ENCODE measurements around the gene MET. TPM values are rescaled to one million over a fixed set of nuclear protein-coding genes. Genes with fewer than 3 reads are reported as not detected.

Gene MET
- total RNA-seq, 2 experiments from 2014 or later, result 0.63 to 0.91 TPM

DNA sequence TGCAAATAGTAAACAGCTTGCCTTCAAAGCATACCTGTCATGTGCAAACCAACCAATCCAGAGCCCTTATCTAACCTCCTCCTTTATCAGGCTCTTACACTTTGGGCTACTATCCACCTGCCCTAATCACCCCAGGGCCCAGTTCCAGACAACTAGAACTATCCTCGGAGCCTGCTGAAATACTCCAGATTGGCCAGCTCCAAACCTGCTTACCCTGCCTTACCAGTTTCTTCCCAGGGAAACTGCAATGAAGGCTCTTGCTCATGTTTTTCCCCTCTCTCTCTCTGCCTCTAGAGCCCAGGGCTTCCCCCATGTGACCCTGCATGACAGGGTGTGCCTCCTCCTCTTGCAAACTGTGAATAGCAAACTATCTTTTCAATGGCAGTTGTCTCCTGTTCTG, 109.0 kb downstream of the MET start:
- POLR2A ChIA-PET, result no interaction called here
- Mint-ChIP-seq H3K27me3 (peaks cover 7% of the 10 kb centered on the region), H3K27ac (no peak overlapping the region), H3K9me3 (ENCODE audit: low read depth) (no peaks in the 10 kb centered on the region), H3K4me3 (no peak overlapping the region), H3K4me1 (no peaks in the 10 kb centered on the region), H3K36me3 (ENCODE audit: low read depth) (no peaks in the 10 kb centered on the region)
- intact Hi-C loops (cut with DNase I, micrococcal nuclease), result no loop called here
- ATAC-seq (no peak), DNase-seq (no peak)
- CTCF ChIA-PET, result no interaction called here

DNA sequence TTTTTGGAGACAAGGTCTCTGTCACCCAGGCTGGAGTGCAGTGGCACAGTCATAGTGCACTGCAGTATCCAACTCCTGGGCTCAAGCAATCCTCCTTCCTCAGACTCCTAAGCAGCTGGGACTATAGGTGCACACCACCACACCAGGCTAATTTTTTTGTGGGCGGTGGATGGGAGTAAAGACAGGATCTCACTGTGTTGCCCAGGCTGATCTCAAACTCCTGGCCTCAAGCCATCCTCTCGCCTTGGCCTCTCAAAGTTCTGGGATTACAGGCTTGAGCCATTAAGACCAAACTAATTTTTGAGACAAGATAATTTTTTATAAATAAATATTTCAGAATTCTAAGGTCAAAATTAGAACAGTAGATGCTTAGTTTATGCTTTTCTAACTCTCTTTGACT, 109.6 kb downstream of the MET start:
- peaks cover 7% of the 10 kb centered on the region for H3K27me3 Mint-ChIP-seq
- CTCF ChIA-PET, result no interaction called here

DNA sequence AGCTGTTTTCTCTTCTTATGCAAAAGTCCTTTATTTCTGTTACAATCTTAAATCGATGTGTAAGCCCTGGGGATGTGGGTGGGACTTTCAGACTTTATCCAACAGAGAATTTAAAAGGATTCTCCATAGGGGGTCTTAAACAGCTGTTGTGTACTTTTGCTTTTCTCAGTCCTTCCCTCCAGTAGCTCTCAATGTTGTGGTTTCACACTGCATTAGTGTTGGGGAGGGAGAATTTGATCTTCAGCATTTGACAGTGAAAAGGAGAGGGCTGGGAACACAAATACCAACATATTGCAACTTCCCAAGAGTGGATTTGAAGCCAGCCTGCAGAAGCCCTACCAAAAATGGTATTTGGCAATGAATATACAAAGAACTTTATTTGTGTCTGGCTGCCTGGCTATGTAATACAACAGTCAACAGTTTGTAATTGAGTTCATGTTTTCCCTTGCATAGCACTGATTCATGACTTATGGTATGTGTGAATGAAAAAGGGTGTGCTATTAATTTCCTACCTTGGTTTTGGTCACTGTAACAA, 110.2 kb downstream of the MET start:
- Mint-ChIP-seq H3K4me3 (no peak overlapping the region), H3K36me3 (ENCODE audit: low read depth) (no peaks in the 10 kb centered on the region), H3K4me1 (no peaks in the 10 kb centered on the region), H3K27ac (no peak overlapping the region), H3K9me3 (ENCODE audit: low read depth) (no peaks in the 10 kb centered on the region), H3K27me3 (peaks cover 7% of the 10 kb centered on the region)
- intact Hi-C loops (cut with DNase I, micrococcal nuclease), result no loop called here
- no peak for ATAC-seq
- CTCF ChIA-PET, result no interaction called here
- no peak for DNase-seq
- POLR2A ChIA-PET, result no interaction called here

More for the DNA sequence above, 109.6 kb downstream of the MET start:
- intact Hi-C loops (cut with DNase I, micrococcal nuclease), result no loop called here
- no peak overlapping the region for H3K27ac Mint-ChIP-seq
- DNase-seq (no peak), ATAC-seq (no peak)
- H3K9me3 Mint-ChIP-seq (ENCODE audit: low read depth), result no peaks in the 10 kb centered on the region
- H3K4me1 Mint-ChIP-seq, result no peaks in the 10 kb centered on the region
- POLR2A ChIA-PET, result no interaction called here
- no peak overlapping the region for H3K4me3 Mint-ChIP-seq
- no peaks in the 10 kb centered on the region for H3K36me3 Mint-ChIP-seq (ENCODE audit: low read depth)

DNA sequence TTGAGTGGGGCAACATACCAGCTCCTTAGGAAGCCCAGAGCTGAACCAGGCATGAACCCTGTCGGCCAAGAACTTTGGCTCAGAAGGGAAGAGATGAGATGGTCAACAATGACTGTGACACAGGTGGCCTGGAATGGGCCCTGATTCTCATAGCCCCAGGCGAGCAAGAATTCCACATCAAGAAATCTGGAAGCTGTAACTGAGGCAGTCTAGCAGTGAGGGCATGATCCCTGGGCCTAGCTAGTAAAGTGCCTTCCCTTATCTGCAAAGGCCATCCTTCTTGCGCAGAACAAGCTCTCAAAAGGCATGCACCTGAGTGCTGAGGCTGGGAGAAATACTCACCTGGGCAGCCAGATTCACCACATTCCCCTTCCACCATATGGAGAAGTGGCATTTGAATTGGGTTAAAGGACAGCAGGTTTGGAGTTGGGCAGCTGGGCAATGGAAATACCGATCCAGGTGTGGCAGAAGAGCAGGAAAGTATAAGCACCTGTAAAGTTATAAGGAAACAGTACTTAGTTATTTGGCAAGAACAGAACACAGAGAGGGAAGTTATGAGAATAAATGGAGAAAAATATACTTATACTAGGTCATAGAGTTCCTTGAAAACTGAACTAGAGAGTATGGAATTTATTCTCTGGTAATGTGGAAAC, 111.8 kb downstream of the MET start:
- ATAC-seq (no peak), DNase-seq (no peak)
- H3K27ac Mint-ChIP-seq, result no peak overlapping the region
- ChIA-PET CTCF (interaction anchor here (0.7 to 1.1 kb wide), 3 partner anchors 192 to 600 kb away, joined by 3 read pairs; no protein-coding TSS in a partner anchor), POLR2A (no interaction called here)
- H3K9me3 Mint-ChIP-seq (ENCODE audit: low read depth), result no peaks in the 10 kb centered on the region
- H3K4me1 Mint-ChIP-seq, result no peaks in the 10 kb centered on the region
- no peaks in the 10 kb centered on the region for H3K36me3 Mint-ChIP-seq (ENCODE audit: low read depth)
- no peak overlapping the region for H3K4me3 Mint-ChIP-seq
- intact Hi-C loops (cut with DNase I, micrococcal nuclease), result no loop called here
- peaks cover 7% of the 10 kb centered on the region for H3K27me3 Mint-ChIP-seq

DNA sequence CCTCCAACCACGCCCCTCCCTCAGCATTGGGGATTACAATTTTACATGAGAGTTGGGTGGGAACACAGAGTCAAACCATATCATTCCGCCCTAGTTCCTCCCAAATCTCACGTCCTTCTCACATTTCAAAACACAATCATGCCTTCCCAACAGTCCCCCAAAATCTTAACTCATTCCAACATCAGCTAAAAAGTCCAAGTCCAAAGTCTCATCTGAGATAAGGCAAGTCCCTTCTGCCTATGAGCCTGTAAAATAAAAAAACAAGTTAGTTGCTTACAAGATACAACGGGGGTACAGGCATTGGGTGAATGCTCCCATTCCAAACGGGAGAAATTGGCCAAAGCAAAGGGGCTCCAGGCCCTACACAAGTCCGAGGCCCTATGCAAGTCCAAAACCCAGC, 112.7 kb downstream of the MET start:
- no peak overlapping the region for H3K4me3 Mint-ChIP-seq
- no peaks in the 10 kb centered on the region for H3K9me3 Mint-ChIP-seq (ENCODE audit: low read depth)
- no peak overlapping the region for H3K27ac Mint-ChIP-seq
- H3K27me3 Mint-ChIP-seq, result peaks cover 4% of the 10 kb centered on the region
- H3K4me1 Mint-ChIP-seq, result no peaks in the 10 kb centered on the region
- CTCF ChIA-PET, result no interaction called here
- POLR2A ChIA-PET, result no interaction called here
- no peak for DNase-seq
- intact Hi-C loops (cut with DNase I, micrococcal nuclease), result loop anchor here in 1 of 2 experiments (5.0 kb wide), 1 partner anchor 192 kb away; no protein-coding TSS in a partner anchor
- no peak for ATAC-seq
- no peaks in the 10 kb centered on the region for H3K36me3 Mint-ChIP-seq (ENCODE audit: low read depth)

DNA sequence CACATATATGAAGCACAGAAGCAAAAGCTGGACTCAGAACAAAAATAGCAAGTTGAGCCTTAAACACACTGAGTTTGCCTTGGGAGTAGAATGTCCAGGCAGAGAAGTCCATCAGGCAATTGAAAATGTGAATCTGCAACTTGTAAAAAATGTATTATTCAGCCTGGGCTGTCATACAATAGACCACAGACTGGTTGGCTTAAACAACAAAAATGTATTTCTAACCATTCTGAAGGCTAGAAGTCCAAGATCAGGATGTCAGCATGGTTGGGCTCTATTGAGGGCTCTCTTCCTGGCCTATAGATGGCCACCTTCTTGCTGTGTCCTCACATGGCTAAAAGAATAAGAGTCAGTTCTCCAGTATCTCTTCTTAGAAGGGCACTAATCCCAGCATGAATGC, 113.8 kb downstream of the MET start:
- Mint-ChIP-seq H3K9me3 (ENCODE audit: low read depth) (no peaks in the 10 kb centered on the region), H3K36me3 (ENCODE audit: low read depth) (no peaks in the 10 kb centered on the region), H3K4me1 (no peaks in the 10 kb centered on the region), H3K27me3 (peaks cover 4% of the 10 kb centered on the region), H3K27ac (no peak overlapping the region), H3K4me3 (no peak overlapping the region)
- no peak for DNase-seq
- ChIA-PET POLR2A (no interaction called here), CTCF (interaction anchor here (1.2 kb wide), 1 partner anchor 184 kb away, joined by 4 read pairs; no protein-coding TSS in a partner anchor)
- no peak for ATAC-seq
- intact Hi-C loops (cut with DNase I, micrococcal nuclease), result loop anchor here (1.0 to 5.0 kb wide), 4 partner anchors 115 to 195 kb away; no protein-coding TSS in a partner anchor

DNA sequence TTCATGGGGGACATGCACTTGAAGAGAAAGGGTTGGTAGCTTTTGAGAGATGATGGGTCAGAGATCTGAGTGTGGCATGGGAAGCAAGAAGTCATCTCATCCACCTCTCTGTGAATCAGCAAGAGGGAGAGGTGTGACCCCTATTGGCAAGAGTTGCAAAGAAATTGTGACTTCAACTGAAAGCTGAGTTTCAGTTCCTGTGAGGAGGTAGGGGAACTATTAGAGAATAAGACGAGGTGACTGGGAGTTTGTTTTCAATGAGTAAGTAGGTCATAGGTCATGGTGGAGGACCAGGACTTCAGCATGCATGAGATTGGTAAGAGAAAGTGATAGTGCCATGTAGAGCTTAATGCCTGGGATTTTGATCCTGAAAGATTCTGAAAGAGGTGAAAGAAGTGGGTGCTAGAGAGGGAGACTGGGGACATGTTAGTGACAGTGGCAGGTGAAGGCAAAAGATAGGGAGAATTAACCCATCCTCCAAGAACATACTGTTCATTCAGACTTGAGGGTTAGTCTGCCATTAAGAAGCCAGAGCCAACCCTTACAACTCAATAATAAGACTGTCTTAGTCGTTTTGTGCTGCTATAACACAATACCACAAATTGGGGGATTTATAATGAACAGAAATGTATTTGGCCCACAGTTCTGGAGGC, 114.9 kb downstream of the MET start:
- H3K27ac Mint-ChIP-seq, result no peak overlapping the region
- H3K4me3 Mint-ChIP-seq, result no peak overlapping the region
- H3K27me3 Mint-ChIP-seq, result no peaks in the 10 kb centered on the region
- no peaks in the 10 kb centered on the region for H3K4me1 Mint-ChIP-seq
- POLR2A ChIA-PET, result interaction anchor here (1.0 kb wide), 1 partner anchor 576 kb away, joined by 4 read pairs; the partner anchor contains the start of gene TES
- H3K36me3 Mint-ChIP-seq (ENCODE audit: low read depth), result no peaks in the 10 kb centered on the region
- intact Hi-C loops (cut with DNase I, micrococcal nuclease), result loop anchor here (1.0 to 5.0 kb wide), 4 partner anchors 116 to 196 kb away; no protein-coding TSS in a partner anchor
- no peaks in the 10 kb centered on the region for H3K9me3 Mint-ChIP-seq (ENCODE audit: low read depth)
- ATAC-seq (peak; percentile 97), DNase-seq (peak; percentile 48)
- CTCF ChIA-PET, result interaction anchor here (0.7 to 1.3 kb wide), 7 partner anchors 10 to 196 kb away, joined by 3 to 8 read pairs (median 4); no protein-coding TSS in a partner anchor

DNA sequence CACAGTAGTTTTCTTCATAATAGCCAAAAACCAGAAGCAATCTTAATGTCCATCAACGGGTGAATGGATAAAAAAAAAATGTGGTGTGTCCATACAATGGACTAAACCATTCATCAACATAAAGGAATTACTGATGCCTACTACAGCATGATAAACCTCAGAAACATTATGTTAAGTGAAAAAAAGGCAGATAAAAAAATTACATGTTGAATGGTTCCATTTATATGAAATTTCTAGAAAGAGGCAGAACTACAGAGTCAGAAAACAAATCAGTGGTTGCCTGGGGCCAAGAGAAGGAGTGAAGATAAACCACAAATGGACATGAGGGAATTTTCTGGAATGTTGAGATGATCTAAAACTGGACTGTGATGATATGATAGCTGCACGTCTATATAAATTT, 115.9 kb downstream of the MET start:
- H3K27ac Mint-ChIP-seq, result no peak overlapping the region
- CTCF ChIA-PET, result no interaction called here
- DNase-seq (no peak), ATAC-seq (no peak)
- H3K4me1 Mint-ChIP-seq, result no peaks in the 10 kb centered on the region
- no peaks in the 10 kb centered on the region for H3K36me3 Mint-ChIP-seq (ENCODE audit: low read depth)
- intact Hi-C loops (cut with DNase I, micrococcal nuclease), result loop anchor here in 1 of 2 experiments (2.0 to 5.0 kb wide), 2 partner anchors 117 to 196 kb away; no protein-coding TSS in a partner anchor
- H3K9me3 Mint-ChIP-seq (ENCODE audit: low read depth), result no peaks in the 10 kb centered on the region
- H3K27me3 Mint-ChIP-seq, result no peaks in the 10 kb centered on the region
- POLR2A ChIA-PET, result no interaction called here
- H3K4me3 Mint-ChIP-seq, result no peak overlapping the region

DNA sequence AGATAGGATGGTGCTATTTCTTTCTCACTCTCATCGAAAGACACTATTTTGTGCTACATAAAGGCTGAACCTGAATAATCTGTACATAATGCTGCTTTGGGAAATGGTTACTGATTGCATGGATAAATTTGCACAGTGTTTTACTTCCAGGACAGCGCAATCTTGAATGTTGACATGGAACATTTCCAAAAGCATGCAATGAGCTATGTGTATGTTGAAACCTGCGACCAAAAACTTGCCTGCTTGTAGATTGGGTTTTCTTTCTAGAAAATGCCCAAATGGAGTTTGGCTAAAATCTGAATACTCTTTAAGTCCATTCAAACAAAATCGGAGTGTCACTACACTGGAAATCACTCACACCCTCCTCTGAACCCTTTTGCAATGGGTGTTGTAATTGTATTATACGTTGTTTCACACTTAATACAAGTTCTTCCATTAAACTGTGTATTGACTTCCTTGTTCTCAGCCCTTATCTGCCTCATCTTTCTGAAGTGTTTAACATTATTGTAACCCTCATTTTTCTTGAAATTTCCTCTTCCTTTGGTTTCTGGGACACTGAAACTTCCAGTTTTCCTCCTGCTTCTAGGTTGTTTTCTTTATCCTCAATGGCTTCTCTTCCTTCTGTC, 116.7 kb downstream of the MET start:
- Mint-ChIP-seq H3K27ac (no peak overlapping the region), H3K9me3 (ENCODE audit: low read depth) (no peaks in the 10 kb centered on the region), H3K36me3 (ENCODE audit: low read depth) (no peaks in the 10 kb centered on the region), H3K27me3 (no peaks in the 10 kb centered on the region), H3K4me1 (no peaks in the 10 kb centered on the region), H3K4me3 (no peak overlapping the region)
- no peak for DNase-seq
- ChIA-PET POLR2A (no interaction called here), CTCF (interaction anchor here (0.7 kb wide), 1 partner anchor 25 kb away, joined by 3 read pairs; no protein-coding TSS in a partner anchor)
- intact Hi-C loops (cut with DNase I, micrococcal nuclease), result loop anchor here in 1 of 2 experiments (5.0 kb wide), 1 partner anchor 196 kb away; no protein-coding TSS in a partner anchor
- no peak for ATAC-seq

DNA sequence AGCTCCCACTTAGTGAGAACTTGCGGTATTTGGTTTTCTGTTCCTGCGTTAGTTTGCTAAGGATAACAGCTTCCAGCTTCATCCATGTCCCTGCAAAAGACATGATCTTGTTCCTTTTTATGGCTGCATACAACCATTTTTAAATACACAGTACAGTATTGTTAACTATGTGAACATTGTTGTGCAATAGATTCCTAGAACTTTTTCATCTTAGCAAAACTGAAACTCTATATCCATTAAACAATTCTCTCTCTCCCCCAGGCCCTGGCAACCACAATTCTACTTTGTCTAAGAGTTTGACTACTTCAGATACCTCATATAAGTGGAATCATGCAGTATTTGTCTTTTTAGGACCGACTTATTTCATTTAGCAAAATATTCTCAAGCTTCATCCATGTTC, 118.0 kb downstream of the MET start:
- Mint-ChIP-seq H3K36me3 (ENCODE audit: low read depth) (no peaks in the 10 kb centered on the region), H3K4me3 (no peak overlapping the region), H3K9me3 (ENCODE audit: low read depth) (no peaks in the 10 kb centered on the region), H3K27ac (no peak overlapping the region), H3K4me1 (no peaks in the 10 kb centered on the region), H3K27me3 (peaks cover 6% of the 10 kb centered on the region)
- ChIA-PET POLR2A (no interaction called here), CTCF (no interaction called here)
- intact Hi-C loops (cut with DNase I, micrococcal nuclease), result no loop called here
- DNase-seq (no peak), ATAC-seq (no peak)

DNA sequence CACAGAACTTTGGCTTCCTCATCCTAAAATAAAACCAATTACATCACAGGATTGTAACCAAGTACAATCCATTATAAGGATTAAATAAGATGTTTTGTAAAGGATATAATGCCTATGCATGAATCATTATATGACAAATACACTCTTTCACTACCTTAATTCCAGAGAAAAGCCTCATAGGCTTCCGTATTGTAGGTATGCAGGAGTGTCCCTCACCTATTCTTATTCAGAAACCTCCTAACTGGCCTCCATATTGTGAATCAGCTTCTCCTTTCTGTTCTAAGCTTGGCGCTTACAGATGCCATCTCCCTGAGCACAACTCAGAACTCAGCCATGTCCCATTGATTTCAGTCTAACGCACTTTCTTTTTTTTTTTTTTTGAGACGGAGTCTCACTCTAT, 120.8 kb downstream of the MET start:
- ChIA-PET CTCF (no interaction called here), POLR2A (no interaction called here)
- peaks cover 6% of the 10 kb centered on the region for H3K27me3 Mint-ChIP-seq
- H3K27ac Mint-ChIP-seq, result no peak overlapping the region
- DNase-seq, result no peak
- no peak for ATAC-seq
- H3K4me1 Mint-ChIP-seq, result no peaks in the 10 kb centered on the region
- no peaks in the 10 kb centered on the region for H3K36me3 Mint-ChIP-seq (ENCODE audit: low read depth)
- no peaks in the 10 kb centered on the region for H3K9me3 Mint-ChIP-seq (ENCODE audit: low read depth)
- H3K4me3 Mint-ChIP-seq, result no peak overlapping the region
- intact Hi-C loops (cut with DNase I, micrococcal nuclease), result no loop called here
